H1 (cell line): Measurements from ENCODE around the gene OSBPL2. TPM values are rescaled to one million over a fixed set of nuclear protein-coding genes. Genes with fewer than 3 reads are reported as not detected.

Experiments used
- CHD7 ChIP-seq: fragments of 300-600 bp; sonication (generic); IDR thresholded peaks from 2 replicates; pipeline ENCODE4 v1.7.1; 2012; ENCODE audit warnings: low read length, moderate library complexity, mild to moderate bottlenecking, inconsistent platforms; ENCODE audit not compliant: insufficient replicate concordance
- EP300 ChIP-seq, 2 experiments: IDR thresholded peaks; 1 replicate in 1 of 2; 2 replicates in 1 of 2; pipeline ENCODE4 v1.6.1; 2011 to 2012; ENCODE audit warnings: low read depth in 2 of 2, low read length in 2 of 2, mild to moderate bottlenecking in 2 of 2, borderline replicate concordance in 1 of 2, inconsistent platforms in 1 of 2, moderate library complexity in 1 of 2
- HDAC2 ChIP-seq, 2 experiments: fragments of 300-600 bp in 1 of 2; sonication (generic) in 1 of 2; IDR thresholded peaks; 2 replicates each; pipeline ENCODE4 v1.6.1; 2011 to 2012; ENCODE audit warnings: low read depth in 2 of 2, low read length in 2 of 2, mild to moderate bottlenecking in 2 of 2, moderate library complexity in 2 of 2, borderline replicate concordance in 1 of 2, inconsistent platforms in 1 of 2
- RNF2 ChIP-seq: fragments of 200-900, 300-1000 bp; sonication (generic); IDR thresholded peaks from 2 replicates; pipeline ENCODE4 v1.7.1; 2016; ENCODE audit warnings: borderline replicate concordance, low read depth, mild to moderate bottlenecking, antibody characterized with exemption, low read length; ENCODE audit not compliant: poor library complexity, severe bottlenecking; ENCODE audit errors: missing control alignments
- SAP30 ChIP-seq: fragments of 300-600 bp; sonication (generic); IDR thresholded peaks from 2 replicates; pipeline ENCODE4 v1.7.1; 2012; ENCODE audit warnings: low read length, moderate library complexity, mild to moderate bottlenecking, inconsistent platforms; ENCODE audit not compliant: insufficient read depth, insufficient replicate concordance
- SIN3A ChIP-seq, 2 experiments: IDR thresholded peaks in 1 of 2; conservative IDR thresholded peaks in 1 of 2; 2 replicates each; pipeline ENCODE4 v1.6.1; 2011 to 2012; ENCODE audit warnings: low read length in 2 of 2, improper control_type of control experiment in 1 of 2, low read depth in 1 of 2, mild to moderate bottlenecking in 1 of 2
- SIRT6 ChIP-seq: IDR thresholded peaks from one replicate; pipeline ENCODE4 v1.7.1; 2012; ENCODE audit warnings: low read length, inconsistent platforms
- SIX5 ChIP-seq: IDR thresholded peaks from 2 replicates; pipeline ENCODE4 v1.6.1; 2011; ENCODE audit warnings: mild to moderate bottlenecking, low read depth, low read length
- SP2 ChIP-seq: IDR thresholded peaks from 2 replicates; pipeline ENCODE4 v1.6.1; 2012; ENCODE audit warnings: mild to moderate bottlenecking, low read length, inconsistent platforms
- TEAD4 ChIP-seq: IDR thresholded peaks from 2 replicates; pipeline ENCODE4 v1.6.1; 2012; ENCODE audit warnings: low read depth, low read length, inconsistent platforms, mixed read lengths
- polyA plus RNA-seq, 7 experiments: library from polyadenylated mRNA; depleted of rRNA in 3 of 7; stranded (reverse) in 5 of 7; unstranded in 2 of 7; fragments of >200 nt in 5 of 7; fragments of 200-250 nt in 2 of 7; gene quantifications; 1 replicate in 5 of 7; 2 replicates in 1 of 7; 4 replicates in 1 of 7; pipeline versions ENCODE4 v1.2.1 to v1.2.3, GENCODE V29; 2011 to 2013; ENCODE audit warnings: missing spikeins in 2 of 7, mixed read lengths in 2 of 7
- total RNA-seq: library from RNA; stranded (reverse); fragmentation: NEBNext Ultra II Directional; extraction: Animal tissue kit (Norgen Biotek cat#: 25700); gene quantifications from 2 replicates; pipeline ENCODE4 v1.2.1, GENCODE V29; 2021

OSBPL2 gene
- total and polyA plus RNA-seq, 2 of the 8 experiments (the other 6 are each of a cell fraction or from before 2014, with no cell fraction given) = 11.7 to 42.4 TPM

- TF ChIP-seq CHD7 (no peak), HDAC2 (IDR thresholded peaks at IDR 0.05; ENCODE audit: borderline replicate concordance in 1 of 2, low read depth in 2 of 2, low read length in 2 of 2) (no peak), SIN3A (conservative IDR thresholded peaks at IDR 0.05 in 1 of 2, IDR thresholded peaks at IDR 0.05 in 1 of 2; ENCODE audit: low read depth in 1 of 2, low read length in 2 of 2) (no peak), EP300 (IDR thresholded peaks at IDR 0.05; ENCODE audit: borderline replicate concordance in 1 of 2, low read depth in 2 of 2, low read length in 2 of 2) (no peak), SAP30 (no peak), RNF2 (no peak), SIRT6 (no peak), SIX5 (no peak), TEAD4 (no peak), SP2 (no peak)
Measured at GRCh38 chr20:62280303-62280702, 42.0 kb downstream of the OSBPL2 start (continued).
